ENCODE results near the gene TTC28. TPM values are rescaled to one million over a fixed set of nuclear protein-coding genes. Genes with fewer than 3 reads are reported as not detected.

Gene TTC28
- total RNA-seq, 4 donors from 2014 or later: 35.1 to 138 (median 50.8) TPM

DNA sequence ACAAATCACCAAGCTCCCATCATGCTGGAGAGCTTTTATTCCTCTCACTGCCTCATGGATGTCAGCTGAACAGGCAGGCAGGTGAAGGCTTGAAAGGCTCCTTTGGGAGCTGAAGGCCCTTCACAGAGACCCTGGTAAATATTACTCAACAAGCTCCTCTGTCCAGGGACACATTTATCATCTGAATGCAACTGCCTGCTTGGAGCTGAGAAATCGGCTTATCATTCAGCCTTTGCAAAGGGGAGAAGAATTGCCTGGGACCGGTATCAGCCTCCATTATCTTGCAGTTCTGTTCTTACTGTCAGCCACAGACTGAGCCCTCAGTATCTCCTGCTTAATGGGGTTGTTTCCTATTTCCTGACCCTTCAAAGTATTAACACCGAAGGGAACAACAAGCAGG lies 646.8 kb downstream of the TTC28 start:
- Histone ChIP-seq H3K4me1 (peaks cover 0 to 67% (median 41%) of the 10 kb centered on the region in 3 donors), H3K4me3 (no peak overlapping the region), H3K36me3 (peaks cover 0 to 14% of the 10 kb centered on the region in 2 donors), H3K27ac (no peak overlapping the region), H3K27me3 (no peaks in the 10 kb centered on the region), H3K9me3 (no peaks in the 10 kb centered on the region)
- ATAC-seq: no peak
- WGBS, 2 donors (ENCODE audit: low coverage in 1 of 2): 63 to 80% methylated on average over 1 of the region's 3 CpGs
- TF ChIP-seq POLR2AphosphoS5 (IDR thresholded peaks at IDR 0.05) (no peak), POLR2A (IDR thresholded peaks at IDR 0.05) (no peak), EP300 (IDR thresholded peaks at IDR 0.05) (no peak)
- TF ChIP-seq, protein P1, sequence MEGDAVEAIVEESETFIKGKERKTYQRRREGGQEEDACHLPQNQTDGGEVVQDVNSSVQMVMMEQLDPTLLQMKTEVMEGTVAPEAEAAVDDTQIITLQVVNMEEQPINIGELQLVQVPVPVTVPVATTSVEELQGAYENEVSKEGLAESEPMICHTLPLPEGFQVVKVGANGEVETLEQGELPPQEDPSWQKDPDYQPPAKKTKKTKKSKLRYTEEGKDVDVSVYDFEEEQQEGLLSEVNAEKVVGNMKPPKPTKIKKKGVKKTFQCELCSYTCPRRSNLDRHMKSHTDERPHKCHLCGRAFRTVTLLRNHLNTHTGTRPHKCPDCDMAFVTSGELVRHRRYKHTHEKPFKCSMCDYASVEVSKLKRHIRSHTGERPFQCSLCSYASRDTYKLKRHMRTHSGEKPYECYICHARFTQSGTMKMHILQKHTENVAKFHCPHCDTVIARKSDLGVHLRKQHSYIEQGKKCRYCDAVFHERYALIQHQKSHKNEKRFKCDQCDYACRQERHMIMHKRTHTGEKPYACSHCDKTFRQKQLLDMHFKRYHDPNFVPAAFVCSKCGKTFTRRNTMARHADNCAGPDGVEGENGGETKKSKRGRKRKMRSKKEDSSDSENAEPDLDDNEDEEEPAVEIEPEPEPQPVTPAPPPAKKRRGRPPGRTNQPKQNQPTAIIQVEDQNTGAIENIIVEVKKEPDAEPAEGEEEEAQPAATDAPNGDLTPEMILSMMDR (IDR thresholded peaks at IDR 0.05): no peak

DNA sequence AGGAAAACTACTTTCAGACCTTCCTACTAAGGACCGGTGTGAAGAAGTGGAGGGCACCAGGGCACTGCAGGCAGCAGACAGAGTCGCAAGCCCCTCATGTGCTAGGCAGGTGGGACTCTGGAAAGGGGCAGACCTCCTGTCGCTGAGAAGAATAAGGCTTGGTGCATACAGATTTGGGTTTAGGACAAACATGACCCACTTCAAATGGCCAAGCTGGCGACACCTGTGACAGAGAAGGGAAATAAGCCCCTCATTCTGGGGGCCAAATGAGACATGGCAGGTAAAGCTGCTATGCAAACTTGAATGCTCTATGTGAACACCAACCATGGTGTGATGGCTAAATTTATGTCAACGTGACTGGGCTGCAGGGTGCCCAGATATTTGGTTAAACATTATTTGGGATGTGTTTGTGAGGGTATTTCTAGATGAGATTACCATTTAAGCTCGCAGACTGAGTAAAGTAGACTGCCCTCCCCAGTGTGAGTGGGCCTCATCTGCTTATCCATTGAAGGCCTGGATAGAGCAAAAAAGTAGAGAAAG lies 648.2 kb downstream of the TTC28 start:
- H3K4me1 ChIP-seq: peaks cover 0 to 77% (median 45%) of the 10 kb centered on the region in 3 donors
- TF ChIP-seq POLR2AphosphoS5 (IDR thresholded peaks at IDR 0.05) (no peak), EP300 (IDR thresholded peaks at IDR 0.05) (no peak), POLR2A (IDR thresholded peaks at IDR 0.05) (no peak)
- TF ChIP-seq, protein P1 (IDR thresholded peaks at IDR 0.05): no peak
- 100% methylated on average over 2 of the region's 6 CpGs; no CpG with 5 or more reads in 1 of the 2 donors for WGBS, 2 donors (ENCODE audit: low coverage in 1 of 2)

DNA sequence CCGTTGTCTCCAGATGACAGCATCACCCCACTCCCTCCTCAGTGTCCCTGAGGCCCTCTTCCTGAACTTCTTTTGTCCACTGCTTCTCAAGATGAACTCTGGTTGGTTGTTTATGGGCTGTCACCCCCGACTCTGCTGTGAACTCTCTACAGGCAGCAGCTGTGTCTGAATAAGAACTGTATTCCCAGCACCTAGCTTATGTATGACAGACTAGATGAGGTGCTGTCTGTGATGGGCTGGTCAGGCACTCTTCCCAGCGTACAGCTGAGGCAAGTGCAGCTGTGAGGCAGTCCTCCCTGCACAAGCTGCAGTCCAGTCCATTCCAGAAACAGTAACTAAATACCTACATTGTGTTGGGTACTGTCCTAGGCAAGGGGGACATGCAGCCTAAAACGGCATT lies 649.2 kb downstream of the TTC28 start:
- H3K9me3 ChIP-seq: no peaks in the 10 kb centered on the region
- peaks cover 0 to 70% (median 44%) of the 10 kb centered on the region in 3 donors for H3K4me1 ChIP-seq
- TF ChIP-seq POLR2A (IDR thresholded peaks at IDR 0.05) (no peak), EP300 (IDR thresholded peaks at IDR 0.05) (no peak), POLR2AphosphoS5 (IDR thresholded peaks at IDR 0.05) (no peak)
- TF ChIP-seq, protein P1 (IDR thresholded peaks at IDR 0.05): no peak
- H3K4me3 ChIP-seq: no peak overlapping the region
- no peak for ATAC-seq
- H3K27ac ChIP-seq: peak overlapping the region in 3 of 4 donors; percentile 47 to 68 (median 64)
- peaks cover 0 to 14% of the 10 kb centered on the region in 2 donors for H3K36me3 ChIP-seq
- H3K27me3 ChIP-seq: no peaks in the 10 kb centered on the region
- 40 to 72% methylated on average over 1 to 2 of the region's 4 CpGs for WGBS, 2 donors (ENCODE audit: low coverage in 1 of 2)

More for the DNA sequence above, 648.2 kb downstream of the TTC28 start:
- H3K4me3 ChIP-seq: no peak overlapping the region
- no peaks in the 10 kb centered on the region for H3K9me3 ChIP-seq
- H3K36me3 ChIP-seq: peaks cover 0 to 14% of the 10 kb centered on the region in 2 donors
- ATAC-seq: no peak
- H3K27me3 ChIP-seq: no peaks in the 10 kb centered on the region
- H3K27ac ChIP-seq: no peak overlapping the region

DNA sequence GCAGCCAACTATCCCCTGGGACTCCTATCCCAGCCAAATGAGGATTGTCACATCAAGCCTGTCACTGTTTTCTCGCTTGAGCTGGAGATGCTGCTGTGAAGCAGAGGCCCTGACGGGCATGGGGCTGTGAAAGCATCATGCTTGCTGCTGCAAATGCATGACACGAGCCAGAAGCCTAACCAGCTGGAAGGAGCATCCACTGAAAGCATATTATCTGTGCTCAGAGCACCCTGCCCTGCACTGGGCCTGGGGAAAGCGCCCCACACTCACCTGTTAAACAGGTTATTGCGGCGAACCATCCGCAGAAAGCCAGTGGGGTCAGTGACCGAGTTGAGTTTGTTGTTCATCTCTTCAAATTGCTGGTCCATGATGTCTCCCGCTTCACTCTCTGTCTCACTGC lies 649.7 kb downstream of the TTC28 start:
- no peak overlapping the region for H3K4me3 ChIP-seq
- no peaks in the 10 kb centered on the region for H3K27me3 ChIP-seq
- 82 to 100% methylated on average over 2 to 3 of the region's 9 CpGs for WGBS, 2 donors (ENCODE audit: low coverage in 1 of 2)
- TF ChIP-seq POLR2A (IDR thresholded peaks at IDR 0.05) (no peak), POLR2AphosphoS5 (IDR thresholded peaks at IDR 0.05) (no peak), EP300 (IDR thresholded peaks at IDR 0.05) (no peak)
- TF ChIP-seq, protein P1 (IDR thresholded peaks at IDR 0.05): no peak
- H3K27ac ChIP-seq: peak overlapping the region in 3 of 4 donors; percentile 47 to 68 (median 64)
- peaks cover 0 to 65% (median 39%) of the 10 kb centered on the region in 3 donors for H3K4me1 ChIP-seq
- no peak for ATAC-seq
- peaks cover 0 to 14% of the 10 kb centered on the region in 2 donors for H3K36me3 ChIP-seq
- no peaks in the 10 kb centered on the region for H3K9me3 ChIP-seq

Data from gastroesophageal sphincter (tissue), 4 donors.